A549 (cell line): ENCODE results near the gene TMCO2. TPM values are rescaled to one million over a fixed set of nuclear protein-coding genes. Genes with fewer than 3 reads are reported as not detected.

Experiments
- ATAC-seq, 2 experiments: fragments of 200-7000 bp in 1 of 2; fragments of >200 bp in 1 of 2; cut with Nextera tagmentation in 1 of 2; cut with Tn5 transposase in 1 of 2; 3 replicates each; pipeline versions ENCODE4 v1.8.0 to v1.9.1; 2018 to 2020; ENCODE audit warnings: mild to moderate bottlenecking in 1 of 2, moderate library complexity in 1 of 2
- CTCF ChIA-PET: fragments of 300-600 bp; sonication (Branson Sonifier 250); formaldehyde crosslinking; extraction: SDS; loops from one replicate; lab custom pipeline; 2021; ENCODE audit warnings: antibody characterized with exemption, inconsistent platforms; lab: Yijun Ruan, JAX
- POLR2A ChIA-PET: fragments of 350-600 bp; formaldehyde crosslinking; extraction: SDS; loops from one replicate; lab custom pipeline; 2021; ENCODE audit warnings: antibody characterized with exemption, inconsistent platforms; lab: Yijun Ruan, JAX
- DNase-seq, 2 experiments: peaks; one replicate each; pipeline versions ENCODE4 v3.0.0 to v3.0.0-alpha.2; 2011 to 2016; ENCODE audit warnings: low read depth in 1 of 2, low spot score in 1 of 2
- FAIRE-seq: peaks from 2 replicates; lab custom pipeline; 2011; peaks lifted over from hg19 to GRCh38; lab: Jason Lieb, UNC
- H3K27ac ChIP-seq, 2 experiments: fragments of >200 bp; sonication (Bioruptor Twin); formaldehyde crosslinking; 3 replicates each; pipeline ENCODE4 v1.5.1; 2016 to 2017
- H3K4me1 ChIP-seq: fragments of >200 bp; sonication (Bioruptor Twin); formaldehyde crosslinking; 3 replicates; pipeline ENCODE4 v1.6.1; 2016
- H3K4me2 ChIP-seq: fragments of >200 bp; sonication (Bioruptor Twin); formaldehyde crosslinking; 3 replicates; pipeline ENCODE4 v1.6.1; 2016
- H3K4me3 ChIP-seq: fragments of >200 bp; sonication (Bioruptor Twin); formaldehyde crosslinking; 3 replicates; pipeline ENCODE4 v1.5.1; 2016
- H3K9me3 ChIP-seq: fragments of >200 bp; sonication (Bioruptor Twin); formaldehyde crosslinking; 3 replicates; pipeline ENCODE4 v1.6.1; 2016
- ATOH8 ChIP-seq: fragments of 250-450 bp; sonication (Bioruptor Pico); IDR thresholded peaks from 2 replicates; pipeline ENCODE4 v1.5.0; 2020; ENCODE audit warnings: low read depth, mild to moderate bottlenecking, moderate library complexity
- BCL3 ChIP-seq: fragments of >200 bp; sonication (Bioruptor Twin); formaldehyde crosslinking; IDR thresholded peaks from 3 replicates; pipeline ENCODE4 v1.6.1; 2016
- CBX8 ChIP-seq: fragments of 200-600 bp; sonication (generic); IDR thresholded peaks from 2 replicates; pipeline ENCODE4 v1.6.1; 2016
- CEBPB ChIP-seq, 2 experiments: fragments of >200 bp in 1 of 2; sonication (Bioruptor Twin) in 1 of 2; formaldehyde crosslinking in 1 of 2; IDR thresholded peaks; 2 replicates each; pipeline ENCODE4 v1.6.1; 2012 to 2016
- EHMT2 ChIP-seq: fragments of 200-600 bp; sonication (generic); IDR thresholded peaks from 2 replicates; pipeline ENCODE4 v1.6.1; 2016; ENCODE audit warnings: antibody characterized with exemption, low read depth, mild to moderate bottlenecking, moderate library complexity
- GATA3 ChIP-seq: IDR thresholded peaks from 2 replicates; pipeline ENCODE4 v1.6.1; 2012; ENCODE audit warnings: borderline replicate concordance
- HES2 ChIP-seq: fragments of >200 bp; sonication (Bioruptor Twin); formaldehyde crosslinking; IDR thresholded peaks from 2 replicates; pipeline ENCODE4 v1.6.1; 2016
- HOXB13 ChIP-seq: fragments of 250-450 bp; sonication (Bioruptor Pico); IDR thresholded peaks from 2 replicates; pipeline ENCODE4 v1.5.0; 2020; ENCODE audit warnings: low read depth, mild to moderate bottlenecking, moderate library complexity
- HOXB5 ChIP-seq: fragments of 250-450 bp; sonication (Bioruptor Pico); IDR thresholded peaks from 2 replicates; pipeline ENCODE4 v1.5.0; 2020; ENCODE audit warnings: mild to moderate bottlenecking, moderate library complexity
- JUN ChIP-seq, 2 experiments: fragments of >200 bp; sonication (Bioruptor Twin); formaldehyde crosslinking; IDR thresholded peaks; 2 replicates in 1 of 2; 3 replicates in 1 of 2; pipeline ENCODE4 v1.6.1; 2016 to 2017
- JUNB ChIP-seq: fragments of >200 bp; sonication (Bioruptor Twin); formaldehyde crosslinking; IDR thresholded peaks from 2 replicates; pipeline ENCODE4 v1.6.1; 2016
- KDM5A ChIP-seq: fragments of 200-600 bp; sonication (generic); IDR thresholded peaks from 2 replicates; pipeline ENCODE4 v1.6.1; 2016; ENCODE audit warnings: antibody characterized with exemption, mild to moderate bottlenecking
- MAZ ChIP-seq: fragments of 150-350 bp; IDR thresholded peaks from 2 replicates; pipeline ENCODE4 v1.6.1; 2014; ENCODE audit warnings: antibody characterized with exemption, low read depth, low read length, borderline replicate concordance
- NFE2L2 ChIP-seq: fragments of 150-350 bp; conservative IDR thresholded peaks from 2 replicates; pipeline ENCODE4 v1.6.1; 2014; ENCODE audit warnings: low read length
- NPAS2 ChIP-seq: fragments of 250-450 bp; sonication (Bioruptor Pico); IDR thresholded peaks from 2 replicates; pipeline ENCODE4 v1.8.0; 2022; ENCODE audit warnings: mild to moderate bottlenecking, moderate library complexity, borderline replicate concordance
- PHF8 ChIP-seq: fragments of 200-600 bp; sonication (generic); IDR thresholded peaks from 2 replicates; pipeline ENCODE4 v1.6.1; 2016; ENCODE audit warnings: low read depth, mild to moderate bottlenecking, antibody characterized with exemption, moderate library complexity, borderline replicate concordance
- POLR2A ChIP-seq: IDR thresholded peaks from 2 replicates; pipeline ENCODE4 v1.6.1; 2012; ENCODE audit warnings: mild to moderate bottlenecking, low read length
- POLR2AphosphoS2 ChIP-seq: conservative IDR thresholded peaks from 2 replicates; pipeline ENCODE4 v1.6.1; 2012; ENCODE audit warnings: low read length, improper control_type of control experiment, inconsistent platforms
- RAD21 ChIP-seq, 2 experiments: fragments of >200 bp in 1 of 2; sonication (Bioruptor Twin) in 1 of 2; formaldehyde crosslinking in 1 of 2; IDR thresholded peaks in 1 of 2; conservative IDR thresholded peaks in 1 of 2; 2 replicates in 1 of 2; 3 replicates in 1 of 2; pipeline ENCODE4 v1.6.1; 2012 to 2018; ENCODE audit warnings: inconsistent platforms in 1 of 2
- RARB ChIP-seq: fragments of 250-450 bp; sonication (Bioruptor Pico); IDR thresholded peaks from 2 replicates; pipeline ENCODE4 v1.8.0; 2021; ENCODE audit warnings: mild to moderate bottlenecking, moderate library complexity
- RCOR1 ChIP-seq: fragments of 150-350 bp; IDR thresholded peaks from 2 replicates; pipeline ENCODE4 v1.6.1; 2014; ENCODE audit warnings: antibody characterized with exemption, low read length, low read depth
- RFX5 ChIP-seq: fragments of 450-650 bp; IDR thresholded peaks from 2 replicates; pipeline ENCODE4 v1.7.1; 2014; ENCODE audit warnings: antibody characterized with exemption, mild to moderate bottlenecking, moderate library complexity
- SMC3 ChIP-seq: fragments of >200 bp; sonication (Bioruptor Twin); formaldehyde crosslinking; IDR thresholded peaks from 3 replicates; pipeline ENCODE4 v1.6.1; 2018; ENCODE audit warnings: inconsistent platforms
- TP53 ChIP-seq: fragments of 250-450 bp; sonication (Bioruptor Pico); IDR thresholded peaks from 2 replicates; pipeline ENCODE4 v1.5.0; 2021; ENCODE audit warnings: mild to moderate bottlenecking, moderate library complexity
- USF2 ChIP-seq: fragments of 450-650 bp; IDR thresholded peaks from 2 replicates; pipeline ENCODE4 v1.6.1; 2014; ENCODE audit warnings: antibody characterized with exemption
- WGBS: methylation state at CpG from one replicate; pipeline ENCODE4 v1.1.6; 2017; ENCODE audit errors: missing lambda C conversion rate; 5-methylcytosine and 5-hydroxymethylcytosine counted together
- polyA plus RNA-seq, 4 experiments: library from polyadenylated mRNA; depleted of rRNA in 3 of 4; stranded (reverse); fragments of >200 nt; fragmentation: RNase III in 1 of 4; extraction: RNeasy Plus Mini Kit Qiagen cat#74134 plus additional on column Dnase treatment in 1 of 4; gene quantifications; 2 replicates in 3 of 4; 3 replicates in 1 of 4; pipeline ENCODE4 v1.2.3, GENCODE V29; 2011 to 2017
- TF ChIP-seq, protein P1 (sequence below): fragments of 150-350 bp; IDR thresholded peaks from 2 replicates; pipeline ENCODE4 v1.6.1; 2014; ENCODE audit warnings: low read depth, mild to moderate bottlenecking, low read length
- TF ChIP-seq, protein P2 (sequence below): IDR thresholded peaks from 2 replicates; pipeline ENCODE4 v1.6.1; 2012
- TF ChIP-seq, protein P3 (sequence below): IDR thresholded peaks from 2 replicates; pipeline ENCODE4 v1.6.1; 2012; ENCODE audit warnings: low read depth, borderline replicate concordance

Gene TMCO2
- polyA plus RNA-seq, 2 of the 4 experiments (the other 2 are of a cell fraction): not detected

DNA sequence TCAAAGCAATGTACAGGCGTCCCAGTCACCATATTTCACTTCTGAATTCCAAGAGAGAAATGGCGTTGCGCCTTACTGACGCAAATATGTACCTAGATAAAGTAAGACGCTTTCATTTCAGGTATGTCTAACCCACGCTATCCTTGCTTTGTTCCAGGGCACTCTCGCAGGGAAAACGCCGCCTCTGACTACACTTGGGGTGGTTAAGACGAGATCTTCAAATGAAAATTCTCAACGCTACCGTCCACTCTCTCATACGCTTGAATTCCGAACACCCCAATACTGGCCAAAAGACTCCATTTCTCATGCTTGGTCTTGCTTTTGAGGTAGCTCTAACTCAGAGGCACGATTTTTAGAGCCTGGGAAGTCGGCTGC, 9.6 kb downstream of the TMCO2 start:
- Histone ChIP-seq H3K9me3 (no peaks in the 10 kb centered on the region), H3K4me2 (peak overlapping the region; percentile 74), H3K27ac (peak overlapping the region; percentile 75 to 96), H3K4me1 (0 out of 3 replicates have a peak, but pooled peaks cover 4% of the 10 kb centered on the region), H3K4me3 (peak overlapping the region; percentile 75)
- ATAC-seq: peak; percentile 21 to 34; a peak in 5 of 6 replicates
- ChIA-PET POLR2A (interaction anchor here (1.0 kb wide), 1 partner anchor 9 kb away, joined by 4 read pairs; no protein-coding TSS in a partner anchor), CTCF (interaction anchor here (1.1 to 2.1 kb wide), 2 partner anchors 57 to 148 kb away, joined by 3 to 6 read pairs; no protein-coding TSS in a partner anchor)
- TF ChIP-seq RAD21 (conservative IDR thresholded peaks at IDR 0.05 in 1 of 2, IDR thresholded peaks at IDR 0.05 in 1 of 2) (no peak), CBX8 (no peak), HOXB5 (CRISPR knock-in tag) (no peak), JUNB (no peak), POLR2AphosphoS2 (no peak), RARB (no peak), USF2 (no peak), EHMT2 (no peak), HES2 (no peak), POLR2A (no peak), NPAS2 (CRISPR knock-in tag) (no peak), HOXB13 (CRISPR knock-in tag) (no peak), RFX5 (no peak)
- TF ChIP-seq, protein P1, sequence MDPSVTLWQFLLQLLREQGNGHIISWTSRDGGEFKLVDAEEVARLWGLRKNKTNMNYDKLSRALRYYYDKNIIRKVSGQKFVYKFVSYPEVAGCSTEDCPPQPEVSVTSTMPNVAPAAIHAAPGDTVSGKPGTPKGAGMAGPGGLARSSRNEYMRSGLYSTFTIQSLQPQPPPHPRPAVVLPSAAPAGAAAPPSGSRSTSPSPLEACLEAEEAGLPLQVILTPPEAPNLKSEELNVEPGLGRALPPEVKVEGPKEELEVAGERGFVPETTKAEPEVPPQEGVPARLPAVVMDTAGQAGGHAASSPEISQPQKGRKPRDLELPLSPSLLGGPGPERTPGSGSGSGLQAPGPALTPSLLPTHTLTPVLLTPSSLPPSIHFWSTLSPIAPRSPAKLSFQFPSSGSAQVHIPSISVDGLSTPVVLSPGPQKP: no peak
- TF ChIP-seq, protein P2, sequence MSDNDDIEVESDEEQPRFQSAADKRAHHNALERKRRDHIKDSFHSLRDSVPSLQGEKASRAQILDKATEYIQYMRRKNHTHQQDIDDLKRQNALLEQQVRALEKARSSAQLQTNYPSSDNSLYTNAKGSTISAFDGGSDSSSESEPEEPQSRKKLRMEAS: no peak
- no peak for DNase-seq
- WGBS: under 1% methylated on average over 16 of the region's 16 CpGs
- no peak for FAIRE-seq

GRCh38 chr1:40257688-40258444, 10.1 kb downstream of the TMCO2 start, which contains the start of gene ZMPSTE24:
Gene ZMPSTE24, plus strand, starts transcription at chr1:40258236. Its CDS starts 36 bp downstream, at chr1:40258272.
- 2% methylated on average over 25 of the region's 48 CpGs for WGBS
- no peak for FAIRE-seq
- CTCF ChIA-PET: interaction anchor here (2.1 kb wide), 1 partner anchor 57 kb away, joined by 6 read pairs; no protein-coding TSS in a partner anchor
- DNase-seq: peak; percentile 66 to 98
- ATAC-seq: peak; percentile 99
- Histone ChIP-seq H3K9me3 (no peaks in the 10 kb centered on the region), H3K4me2 (peak within 1 kb of the TSS; percentile 74)
- TF ChIP-seq JUN (IDR thresholded peaks at IDR 0.05) (peak; percentile 47 to 83; a peak in 4 of 5 replicates), KDM5A (peak; percentile 83), MAZ (peak; percentile 95), CEBPB (IDR thresholded peaks at IDR 0.05) (0 out of 4 replicates have a peak, but pooled peaks of 1 of the 2 experiments have one; percentile 7), BCL3 (peak; percentile 66; the same call in 2 of the 3 replicates), NFE2L2 (no peak), GATA3 (peak; percentile 57; the same call in 1 of the 2 replicates), SMC3 (no peak), POLR2A (peak; percentile 71), HOXB5 (CRISPR knock-in tag) (0 out of 2 replicates have a peak, but pooled peaks have one; percentile 8), ATOH8 (CRISPR knock-in tag) (no peak), TP53 (CRISPR knock-in tag) (no peak; the same call in 1 of the 2 replicates), PHF8 (peak; percentile 96), RCOR1 (no peak)
- TF ChIP-seq, protein P3, sequence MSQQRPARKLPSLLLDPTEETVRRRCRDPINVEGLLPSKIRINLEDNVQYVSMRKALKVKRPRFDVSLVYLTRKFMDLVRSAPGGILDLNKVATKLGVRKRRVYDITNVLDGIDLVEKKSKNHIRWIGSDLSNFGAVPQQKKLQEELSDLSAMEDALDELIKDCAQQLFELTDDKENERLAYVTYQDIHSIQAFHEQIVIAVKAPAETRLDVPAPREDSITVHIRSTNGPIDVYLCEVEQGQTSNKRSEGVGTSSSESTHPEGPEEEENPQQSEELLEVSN: peak; percentile 54; the same call in 1 of the 2 replicates
- TF ChIP-seq, protein P2: peak; percentile 91
- TF ChIP-seq, all 56 proteins: peak for 11
- Histone ChIP-seq H3K27ac (peak within 1 kb of the TSS; percentile 90 to 96), H3K4me1 (0 out of 3 replicates have a peak, but pooled peaks cover 4% of the 10 kb centered on the region), H3K4me3 (peak within 1 kb of the TSS; percentile 75)
- POLR2A ChIA-PET: interaction anchor here (0.5 to 1.0 kb wide), 3 partner anchors 9 to 108 kb away, joined by 3 to 4 read pairs (median 4); no protein-coding TSS in a partner anchor
